K562 (cell line): ENCODE measurements around the gene MKNK2. TPM values are rescaled to one million over a fixed set of nuclear protein-coding genes. Genes with fewer than 3 reads are reported as not detected.

Experiments
- ARNT ChIP-seq, 2 experiments: fragments of 450-650 bp; IDR thresholded peaks; 2 replicates each; pipeline ENCODE4 v1.6.1; 2016; ENCODE audit warnings: mild to moderate bottlenecking in 1 of 2
- CAMTA2 ChIP-seq: fragments of 250-450 bp; sonication (Bioruptor Pico); conservative IDR thresholded peaks from 2 replicates; pipeline ENCODE4 v1.5.1; 2022
- HDGF ChIP-seq: fragments of 450-650 bp; IDR thresholded peaks from 2 replicates; pipeline ENCODE4 v1.6.1; 2016
- HMGN3 ChIP-seq: IDR thresholded peaks from 2 replicates; pipeline ENCODE4 v1.6.1; 2011; ENCODE audit warnings: borderline replicate concordance, low read depth, mild to moderate bottlenecking, mixed read lengths, low read length; ENCODE audit not compliant: insufficient read length; ENCODE audit errors: extremely low read depth
- NFIC ChIP-seq: fragments of 450-650 bp; IDR thresholded peaks from 2 replicates; pipeline ENCODE4 v1.6.1; 2017; ENCODE audit warnings: mild to moderate bottlenecking, inconsistent platforms
- OTX1 ChIP-seq: fragments of 450-650 bp; formaldehyde crosslinking; IDR thresholded peaks from 2 replicates; pipeline ENCODE4 v1.4.0; 2022; ENCODE audit warnings: mild to moderate bottlenecking
- PCBP1 ChIP-seq: fragments of 200-400 bp; formaldehyde crosslinking; IDR thresholded peaks from 2 replicates; pipeline ENCODE4 v1.6.1; 2018; ENCODE audit warnings: mild to moderate bottlenecking, low read depth, low read length; ENCODE audit not compliant: poor library complexity, severe bottlenecking
- RBM22 ChIP-seq: fragments of 200-400 bp; formaldehyde crosslinking; IDR thresholded peaks from 2 replicates; pipeline ENCODE4 v1.6.1; 2018; ENCODE audit warnings: low read length, low read depth; ENCODE audit not compliant: poor library complexity, severe bottlenecking
- SIN3A ChIP-seq, 2 experiments: fragments of 150-350 bp in 1 of 2; IDR thresholded peaks; 2 replicates each; pipeline ENCODE4 v1.6.1; 2011 to 2016; ENCODE audit warnings: borderline replicate concordance in 2 of 2, low read depth in 2 of 2, low read length in 2 of 2, mild to moderate bottlenecking in 2 of 2, moderate library complexity in 2 of 2; ENCODE audit not compliant: control insufficient read depth in 1 of 2
- TEAD2 ChIP-seq: fragments of 450-650 bp; IDR thresholded peaks from 2 replicates; pipeline ENCODE4 v1.6.1; 2016; ENCODE audit warnings: missing genetic modification characterization, control low read depth, missing compliant biosample characterization
- ZKSCAN1 ChIP-seq: fragments of 150-350 bp; IDR thresholded peaks from 2 replicates; pipeline ENCODE4 v1.6.1; 2016; ENCODE audit warnings: low read depth, low read length
- ZNF586 ChIP-seq: fragments of 450-650 bp; formaldehyde crosslinking; conservative IDR thresholded peaks from 2 replicates; pipeline ENCODE4 v1.4.0; 2020; ENCODE audit warnings: mild to moderate bottlenecking, moderate library complexity
- ZNF785 ChIP-seq: fragments of 250-450 bp; sonication (Bioruptor Pico); IDR thresholded peaks from 2 replicates; pipeline ENCODE4 v1.4.0; 2020; ENCODE audit warnings: mild to moderate bottlenecking
- polyA plus RNA-seq, 8 experiments: library from polyadenylated mRNA; depleted of rRNA in 4 of 8; stranded (reverse) in 5 of 8; unstranded in 3 of 8; fragments of >200 nt; fragmentation: Nextera tagmentation in 2 of 8; fragmentation: Illumina TruSeq in 1 of 8; extraction: Ambion mirVana in 2 of 8; extraction: Trizol in 1 of 8; gene quantifications; 2 replicates each; pipeline versions ENCODE4 v1.2.1 to v1.2.3, GENCODE V29; 2011 to 2014; ENCODE audit warnings: inconsistent platforms in 1 of 8, missing spikeins in 1 of 8
- total RNA-seq, 7 experiments: library from RNA; depleted of rRNA in 6 of 7; stranded (reverse); fragments of >200 nt in 6 of 7; fragmentation: Illumina TruSeq in 2 of 7; extraction: Trizol in 2 of 7; gene quantifications; 2 replicates each; pipeline versions ENCODE4 v1.2.1 to v1.2.3, GENCODE V29; 2011 to 2021; ENCODE audit warnings: low replicate concordance in 1 of 7
- TF ChIP-seq, protein P1 (sequence below): sonication (generic); formaldehyde crosslinking; IDR thresholded peaks from 2 replicates; pipeline ENCODE4 v1.8.0; 2022; ENCODE audit warnings: mild to moderate bottlenecking, low read depth, missing genetic modification reagents
- TF ChIP-seq, protein P2 (sequence below): fragments of 450-650 bp; formaldehyde crosslinking; IDR thresholded peaks from 2 replicates; pipeline ENCODE4 v1.4.0; 2020; ENCODE audit warnings: mild to moderate bottlenecking, moderate library complexity
- TF ChIP-seq, protein P3 (sequence below): fragments of 250-450 bp; sonication (Bioruptor Pico); IDR thresholded peaks from 2 replicates; pipeline ENCODE4 v1.4.0; 2020; ENCODE audit warnings: mild to moderate bottlenecking, moderate library complexity
- TF ChIP-seq, protein P4 (sequence below): fragments of 450-650 bp; IDR thresholded peaks from 2 replicates; pipeline ENCODE4 v1.6.1; 2017; ENCODE audit warnings: mild to moderate bottlenecking, moderate library complexity
- TF ChIP-seq, protein P5 (sequence below), 3 experiments: fragments of 200-800 bp in 1 of 3; fragments of 250-450 bp in 1 of 3; fragments of 450-650 bp in 1 of 3; sonication (Bioruptor Pico) in 1 of 3; sonication (Bioruptor generic) in 1 of 3; formaldehyde crosslinking in 1 of 3; IDR thresholded peaks; 2 replicates each; pipeline versions ENCODE4 v1.6.1 to v1.8.0; 2016 to 2022; ENCODE audit warnings: mild to moderate bottlenecking in 2 of 3, missing genetic modification characterization in 2 of 3, missing compliant biosample characterization in 1 of 3, moderate library complexity in 1 of 3

Gene MKNK2
- total and polyA plus RNA-seq, 9 of the 15 experiments (the other 6 are each of a cell fraction or from before 2014, with no cell fraction given) = 5.1 to 191 (median 51.9) TPM

DNA sequence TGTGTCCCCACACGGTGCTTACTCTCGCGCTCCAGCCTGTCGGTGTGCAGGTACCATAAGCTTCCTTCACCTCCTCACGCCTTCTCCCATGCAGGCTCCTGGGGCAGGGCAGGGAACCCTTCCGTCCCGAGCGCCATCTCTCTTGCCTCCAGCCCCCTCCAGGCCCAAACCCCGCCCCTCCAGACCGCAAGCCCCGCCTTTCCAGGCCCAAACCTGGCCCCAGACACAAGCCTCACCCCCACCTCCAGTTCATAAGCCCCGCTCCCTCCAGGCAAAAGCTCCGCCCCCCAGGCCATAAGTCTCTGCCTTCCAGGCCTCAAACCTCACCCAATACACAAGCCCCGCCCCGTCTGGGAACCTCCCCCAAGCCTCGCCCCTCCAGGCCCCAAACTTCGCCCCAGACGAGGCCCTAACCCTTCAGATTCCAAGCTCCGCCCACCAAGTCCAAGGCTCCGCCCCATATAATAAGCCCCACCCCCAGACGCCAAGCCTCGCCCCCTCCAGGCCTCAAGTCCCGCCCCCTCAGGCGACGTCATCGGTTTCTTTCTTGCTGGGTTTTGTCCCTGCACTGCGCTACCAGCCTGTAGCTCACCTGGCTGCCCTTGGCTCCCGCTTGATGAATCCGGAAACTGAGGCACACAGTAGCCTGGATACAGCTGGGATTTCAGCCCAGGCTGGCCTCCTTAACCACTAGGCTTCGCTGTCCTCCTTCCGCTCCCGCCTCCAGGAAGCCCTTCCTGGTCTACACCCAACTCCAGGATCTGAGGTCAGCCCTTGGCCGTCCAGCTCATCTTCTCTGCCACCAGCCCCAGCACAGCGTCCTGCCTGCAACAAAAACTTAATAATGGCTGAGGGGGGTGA is 16.1 kb downstream of the MKNK2 start (continued):
- TF ChIP-seq, protein P1, sequence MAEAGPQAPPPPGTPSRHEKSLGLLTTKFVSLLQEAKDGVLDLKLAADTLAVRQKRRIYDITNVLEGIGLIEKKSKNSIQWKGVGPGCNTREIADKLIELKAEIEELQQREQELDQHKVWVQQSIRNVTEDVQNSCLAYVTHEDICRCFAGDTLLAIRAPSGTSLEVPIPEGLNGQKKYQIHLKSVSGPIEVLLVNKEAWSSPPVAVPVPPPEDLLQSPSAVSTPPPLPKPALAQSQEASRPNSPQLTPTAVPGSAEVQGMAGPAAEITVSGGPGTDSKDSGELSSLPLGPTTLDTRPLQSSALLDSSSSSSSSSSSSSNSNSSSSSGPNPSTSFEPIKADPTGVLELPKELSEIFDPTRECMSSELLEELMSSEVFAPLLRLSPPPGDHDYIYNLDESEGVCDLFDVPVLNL (CRISPR knock-in tag) = no peak
- no peak for TF ChIP-seq RBM22
- TF ChIP-seq, protein P2, sequence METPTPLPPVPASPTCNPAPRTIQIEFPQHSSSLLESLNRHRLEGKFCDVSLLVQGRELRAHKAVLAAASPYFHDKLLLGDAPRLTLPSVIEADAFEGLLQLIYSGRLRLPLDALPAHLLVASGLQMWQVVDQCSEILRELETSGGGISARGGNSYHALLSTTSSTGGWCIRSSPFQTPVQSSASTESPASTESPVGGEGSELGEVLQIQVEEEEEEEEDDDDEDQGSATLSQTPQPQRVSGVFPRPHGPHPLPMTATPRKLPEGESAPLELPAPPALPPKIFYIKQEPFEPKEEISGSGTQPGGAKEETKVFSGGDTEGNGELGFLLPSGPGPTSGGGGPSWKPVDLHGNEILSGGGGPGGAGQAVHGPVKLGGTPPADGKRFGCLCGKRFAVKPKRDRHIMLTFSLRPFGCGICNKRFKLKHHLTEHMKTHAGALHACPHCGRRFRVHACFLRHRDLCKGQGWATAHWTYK (CRISPR knock-in tag) = no peak
- TF ChIP-seq SIN3A (IDR thresholded peaks at IDR 0.05; ENCODE audit: borderline replicate concordance in 2 of 2, control insufficient read depth in 1 of 2, low read depth in 2 of 2, low read length in 2 of 2) = no peak
- no peak for TF ChIP-seq TEAD2
- TF ChIP-seq ZNF785 (CRISPR knock-in tag) = no peak
- no peak for TF ChIP-seq ARNT (IDR thresholded peaks at IDR 0.05)
- TF ChIP-seq PCBP1 = no peak
- TF ChIP-seq ZNF586 = no peak
- TF ChIP-seq, protein P3, sequence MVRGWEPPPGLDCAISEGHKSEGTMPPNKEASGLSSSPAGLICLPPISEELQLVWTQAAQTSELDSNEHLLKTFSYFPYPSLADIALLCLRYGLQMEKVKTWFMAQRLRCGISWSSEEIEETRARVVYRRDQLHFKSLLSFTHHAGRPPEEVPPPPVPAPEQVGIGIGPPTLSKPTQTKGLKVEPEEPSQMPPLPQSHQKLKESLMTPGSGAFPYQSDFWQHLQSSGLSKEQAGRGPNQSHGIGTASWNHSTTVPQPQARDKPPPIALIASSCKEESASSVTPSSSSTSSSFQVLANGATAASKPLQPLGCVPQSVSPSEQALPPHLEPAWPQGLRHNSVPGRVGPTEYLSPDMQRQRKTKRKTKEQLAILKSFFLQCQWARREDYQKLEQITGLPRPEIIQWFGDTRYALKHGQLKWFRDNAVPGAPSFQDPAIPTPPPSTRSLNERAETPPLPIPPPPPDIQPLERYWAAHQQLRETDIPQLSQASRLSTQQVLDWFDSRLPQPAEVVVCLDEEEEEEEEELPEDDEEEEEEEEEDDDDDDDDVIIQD (CRISPR knock-in tag) = no peak
- TF ChIP-seq NFIC = no peak
- TF ChIP-seq HDGF = peak; percentile 87
- no peak for TF ChIP-seq CAMTA2 (CRISPR knock-in tag)
- TF ChIP-seq, protein P4, sequence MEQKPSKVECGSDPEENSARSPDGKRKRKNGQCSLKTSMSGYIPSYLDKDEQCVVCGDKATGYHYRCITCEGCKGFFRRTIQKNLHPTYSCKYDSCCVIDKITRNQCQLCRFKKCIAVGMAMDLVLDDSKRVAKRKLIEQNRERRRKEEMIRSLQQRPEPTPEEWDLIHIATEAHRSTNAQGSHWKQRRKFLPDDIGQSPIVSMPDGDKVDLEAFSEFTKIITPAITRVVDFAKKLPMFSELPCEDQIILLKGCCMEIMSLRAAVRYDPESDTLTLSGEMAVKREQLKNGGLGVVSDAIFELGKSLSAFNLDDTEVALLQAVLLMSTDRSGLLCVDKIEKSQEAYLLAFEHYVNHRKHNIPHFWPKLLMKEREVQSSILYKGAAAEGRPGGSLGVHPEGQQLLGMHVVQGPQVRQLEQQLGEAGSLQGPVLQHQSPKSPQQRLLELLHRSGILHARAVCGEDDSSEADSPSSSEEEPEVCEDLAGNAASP = no peak
- TF ChIP-seq ZKSCAN1 = no peak
- TF ChIP-seq, protein P5, sequence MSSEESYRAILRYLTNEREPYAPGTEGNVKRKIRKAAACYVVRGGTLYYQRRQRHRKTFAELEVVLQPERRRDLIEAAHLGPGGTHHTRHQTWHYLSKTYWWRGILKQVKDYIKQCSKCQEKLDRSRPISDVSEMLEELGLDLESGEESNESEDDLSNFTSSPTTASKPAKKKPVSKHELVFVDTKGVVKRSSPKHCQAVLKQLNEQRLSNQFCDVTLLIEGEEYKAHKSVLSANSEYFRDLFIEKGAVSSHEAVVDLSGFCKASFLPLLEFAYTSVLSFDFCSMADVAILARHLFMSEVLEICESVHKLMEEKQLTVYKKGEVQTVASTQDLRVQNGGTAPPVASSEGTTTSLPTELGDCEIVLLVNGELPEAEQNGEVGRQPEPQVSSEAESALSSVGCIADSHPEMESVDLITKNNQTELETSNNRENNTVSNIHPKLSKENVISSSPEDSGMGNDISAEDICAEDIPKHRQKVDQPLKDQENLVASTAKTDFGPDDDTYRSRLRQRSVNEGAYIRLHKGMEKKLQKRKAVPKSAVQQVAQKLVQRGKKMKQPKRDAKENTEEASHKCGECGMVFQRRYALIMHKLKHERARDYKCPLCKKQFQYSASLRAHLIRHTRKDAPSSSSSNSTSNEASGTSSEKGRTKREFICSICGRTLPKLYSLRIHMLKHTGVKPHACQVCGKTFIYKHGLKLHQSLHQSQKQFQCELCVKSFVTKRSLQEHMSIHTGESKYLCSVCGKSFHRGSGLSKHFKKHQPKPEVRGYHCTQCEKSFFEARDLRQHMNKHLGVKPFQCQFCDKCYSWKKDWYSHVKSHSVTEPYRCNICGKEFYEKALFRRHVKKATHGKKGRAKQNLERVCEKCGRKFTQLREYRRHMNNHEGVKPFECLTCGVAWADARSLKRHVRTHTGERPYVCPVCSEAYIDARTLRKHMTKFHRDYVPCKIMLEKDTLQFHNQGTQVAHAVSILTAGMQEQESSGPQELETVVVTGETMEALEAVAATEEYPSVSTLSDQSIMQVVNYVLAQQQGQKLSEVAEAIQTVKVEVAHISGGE (CRISPR knock-in tag; IDR thresholded peaks at IDR 0.05) = no peak
- no peak for TF ChIP-seq OTX1
- peak; percentile 49 for TF ChIP-seq HMGN3
